Fibroblast of skin of back (primary cell): ENCODE data around the gene CST4.
"Not testable (repeated sequence)": the region's sequence is repeated elsewhere in the genome, so short reads cannot be mapped to it uniquely, and the experiment has no call there.

ENCODE experiments used
- DNase-seq: peaks from one replicate; pipeline ENCODE4 v3.0.0-alpha.2; 2013

Gene CST4

DNA sequence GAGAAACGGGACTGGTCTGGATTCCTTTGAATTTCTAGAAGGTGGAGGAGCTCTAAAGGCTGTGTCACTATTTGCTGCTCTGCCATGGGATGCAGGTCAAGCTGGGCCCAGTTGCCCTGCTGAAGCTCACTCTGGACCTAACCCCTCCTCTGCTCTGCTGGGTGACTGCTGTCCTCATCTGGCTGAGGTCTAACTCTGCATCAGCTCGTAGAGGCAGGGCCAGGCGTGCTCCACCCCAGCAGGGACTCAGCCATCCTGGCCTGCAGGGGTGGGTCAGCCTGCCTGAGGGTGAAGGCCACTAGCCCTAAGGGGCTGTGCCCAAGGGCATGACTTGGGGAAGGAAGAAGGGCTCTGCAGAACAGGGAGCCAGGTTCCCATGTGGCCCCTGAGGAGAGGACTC lies 852 bp downstream of the CST4 start:
- no peak for DNase-seq

DNA sequence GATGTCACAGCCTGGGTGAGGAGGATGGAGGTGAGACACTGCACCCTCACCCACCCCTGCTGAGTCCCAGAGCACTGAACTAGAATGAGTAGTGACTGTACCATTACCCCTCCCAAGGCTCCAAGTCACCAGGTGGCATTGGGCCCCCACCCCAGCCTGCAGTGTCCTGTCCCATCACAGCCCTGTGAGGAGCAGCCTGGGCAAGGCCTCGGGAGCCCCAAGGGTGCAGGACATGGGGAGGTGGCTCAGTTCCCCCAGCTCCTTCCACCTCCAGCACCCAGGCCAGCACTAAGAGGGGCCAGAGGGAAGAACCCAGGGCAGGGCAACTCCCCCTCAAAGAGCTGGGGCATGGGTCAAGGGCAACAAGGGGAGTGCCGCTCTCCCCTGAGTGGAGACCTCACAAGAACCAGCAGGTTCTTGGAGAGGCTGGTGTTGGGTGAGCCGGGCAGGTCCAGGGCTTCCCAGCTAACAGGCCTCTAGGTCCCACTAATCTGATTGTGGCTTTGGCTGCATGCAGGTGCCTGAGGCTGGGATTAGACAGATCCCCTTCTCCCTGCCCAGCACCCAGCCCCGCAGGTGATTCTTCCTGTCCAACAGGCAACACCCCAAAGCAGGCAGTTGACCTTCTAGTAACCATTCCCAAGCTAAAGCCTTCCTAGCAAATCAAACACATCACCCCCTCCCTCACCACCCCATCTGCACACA lies 2.6 kb downstream of the CST4 start:
- DNase-seq: no peak

DNA sequence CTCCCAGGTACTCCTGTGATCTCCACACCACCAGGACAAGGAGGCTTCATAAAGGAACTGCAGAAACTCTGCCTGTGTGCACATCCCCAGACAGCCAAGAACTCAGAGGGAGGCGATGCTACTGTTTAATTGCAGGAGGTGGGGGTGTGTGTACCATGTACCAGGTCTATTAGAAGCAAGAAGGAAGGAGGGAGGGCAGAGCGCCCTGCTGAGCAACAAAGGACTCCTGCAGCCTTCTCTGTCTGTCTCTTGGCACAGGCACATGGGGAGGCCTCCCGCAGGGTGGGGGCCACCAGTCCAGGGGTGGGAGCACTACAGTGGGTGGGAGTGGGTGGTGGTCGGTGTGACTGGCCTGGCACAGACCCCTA lies 3.3 kb downstream of the CST4 start:
- not testable (repeated sequence) for DNase-seq

DNA sequence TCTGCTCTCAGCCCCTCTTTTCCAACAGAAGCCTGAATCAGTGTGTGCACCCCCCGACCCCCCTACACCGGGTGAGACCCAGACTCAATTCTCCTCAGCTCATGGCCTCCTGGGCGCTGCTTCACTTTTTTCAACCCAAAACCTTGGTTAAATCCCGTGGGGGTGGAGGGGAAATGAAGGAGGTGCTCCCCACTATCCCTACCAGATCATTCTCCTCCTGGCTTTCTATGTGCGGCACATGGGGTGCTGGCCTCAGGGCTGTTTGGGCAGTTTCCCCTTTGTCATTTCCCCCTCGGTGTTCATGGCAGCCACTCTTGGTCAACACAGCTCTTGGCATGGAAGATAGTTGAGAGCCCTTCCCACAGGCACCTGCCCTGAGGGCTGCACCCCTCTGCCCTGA lies 4.6 kb downstream of the CST4 start:
- no peak for DNase-seq

DNA sequence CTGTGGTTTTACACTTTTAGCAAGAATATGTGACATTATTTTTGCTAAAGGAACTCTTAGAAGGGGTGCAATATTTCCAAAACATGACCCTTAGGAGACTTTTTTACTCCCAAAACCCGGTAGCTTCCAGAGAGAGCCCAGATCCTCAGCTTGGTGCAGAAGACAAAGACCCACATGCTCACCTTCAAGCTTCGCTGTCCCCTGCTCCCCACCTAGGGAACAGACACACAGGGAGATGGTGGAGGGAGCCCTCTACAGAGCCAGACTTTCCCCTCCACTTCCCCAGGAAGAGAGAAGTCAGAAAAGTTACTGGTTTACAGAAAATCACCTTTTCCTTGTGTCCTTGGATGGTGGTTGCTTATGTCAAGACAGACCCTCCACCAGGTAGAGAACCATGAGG lies 5.0 kb downstream of the CST4 start:
- DNase-seq: no peak

DNA sequence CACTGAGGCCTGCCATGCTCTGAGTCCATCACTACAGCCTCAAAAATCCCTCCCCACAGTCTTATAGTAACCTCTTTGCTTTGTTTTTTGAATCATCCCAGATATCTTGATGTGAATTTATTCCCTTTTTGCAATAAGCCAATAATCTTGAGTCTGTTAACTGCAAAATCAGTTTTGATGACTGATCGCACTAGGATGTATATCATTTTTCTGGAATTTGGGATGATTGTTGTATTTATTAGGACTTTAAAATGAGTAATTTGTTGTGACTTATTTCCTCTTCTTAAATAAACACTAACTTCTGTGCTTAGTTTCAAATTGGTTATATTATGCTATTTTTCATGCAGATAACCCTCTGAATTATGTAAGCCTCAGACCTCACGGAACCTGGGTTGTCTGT lies 5.6 kb downstream of the CST4 start:
- DNase-seq: no peak

DNA sequence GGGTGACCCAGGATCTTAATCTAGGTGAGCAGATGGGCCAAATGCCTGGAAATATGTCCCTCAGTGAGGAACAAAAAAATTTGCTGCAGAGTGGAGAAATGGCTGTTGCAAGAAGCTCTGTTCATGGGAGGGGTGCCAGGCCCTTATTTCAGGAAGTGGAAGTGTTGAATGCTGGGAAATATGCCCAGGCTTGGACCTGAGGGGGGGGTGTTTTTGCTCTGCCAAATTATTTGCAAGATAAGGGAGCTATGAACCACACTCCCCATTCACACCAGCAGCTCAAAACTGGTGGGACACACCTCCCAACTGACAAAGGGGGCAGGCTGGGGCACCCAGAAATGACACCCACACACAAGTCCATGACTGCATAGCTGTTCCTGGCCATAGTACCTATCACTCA lies 8.7 kb downstream of the CST4 start:
- no peak for DNase-seq

DNA sequence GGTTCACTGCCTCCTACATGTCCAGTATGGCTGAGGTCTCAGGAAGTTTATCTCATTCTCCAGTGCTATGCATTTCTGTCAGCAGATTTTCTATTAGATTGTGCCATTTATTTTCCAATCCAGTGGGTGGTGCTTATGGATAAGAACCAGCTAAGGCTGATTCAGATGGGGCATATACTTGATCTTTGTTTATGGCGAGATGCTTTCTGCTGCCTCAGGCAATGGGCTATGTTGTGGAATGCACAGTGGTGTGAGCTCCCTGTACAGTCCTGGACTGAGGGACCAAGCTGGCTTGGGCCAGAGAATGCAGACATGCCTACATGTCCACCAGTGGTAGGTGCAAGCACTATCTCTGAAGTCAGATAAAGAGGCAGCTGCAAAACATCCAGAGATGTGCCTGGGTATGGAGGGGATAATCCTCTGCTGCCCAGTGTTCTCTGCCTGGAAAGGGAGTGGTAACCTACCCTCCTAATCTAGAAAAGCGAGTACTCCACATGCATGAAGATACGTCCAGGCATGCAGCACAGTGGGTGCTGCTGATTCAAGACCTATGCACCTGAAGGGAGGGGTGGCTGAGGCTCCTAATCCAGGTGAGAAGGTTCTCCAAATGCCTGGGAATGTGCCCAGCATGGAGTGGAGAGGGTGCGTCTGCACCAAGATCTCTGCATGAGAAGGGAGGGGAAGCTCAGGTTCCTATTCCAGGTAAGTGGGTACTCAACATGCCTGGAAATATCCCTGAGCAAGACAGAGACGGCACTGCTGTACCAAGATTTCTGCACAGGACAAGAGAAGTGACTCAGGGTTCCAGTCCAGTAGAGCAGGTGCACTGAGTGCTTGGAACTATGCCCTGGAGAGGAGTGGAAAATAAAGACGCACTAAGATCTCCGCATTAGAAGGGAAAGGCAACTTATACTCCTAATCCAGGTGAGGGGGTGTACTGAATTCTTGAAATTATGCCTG lies 9.4 kb downstream of the CST4 start:
- no peak for DNase-seq

DNA sequence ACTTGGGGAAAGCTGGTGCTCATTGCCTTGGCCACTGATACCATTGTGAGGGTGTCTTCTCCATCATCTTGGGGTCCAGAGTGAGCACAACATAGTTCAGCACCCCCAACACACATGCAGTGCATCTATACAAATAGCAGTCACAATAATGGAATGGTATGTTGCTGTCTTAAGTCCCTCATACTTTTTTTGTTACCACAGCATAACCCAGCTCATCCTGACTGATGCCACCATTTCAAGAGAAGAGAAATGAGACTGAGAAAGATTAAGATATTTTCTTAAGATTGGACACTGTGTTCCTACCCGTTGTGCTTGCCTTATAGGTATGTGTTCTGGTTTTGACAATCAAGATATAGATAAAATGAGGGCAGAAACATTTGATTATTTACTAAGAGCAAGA lies 15.6 kb downstream of the CST4 start:
- DNase-seq: no peak

DNA sequence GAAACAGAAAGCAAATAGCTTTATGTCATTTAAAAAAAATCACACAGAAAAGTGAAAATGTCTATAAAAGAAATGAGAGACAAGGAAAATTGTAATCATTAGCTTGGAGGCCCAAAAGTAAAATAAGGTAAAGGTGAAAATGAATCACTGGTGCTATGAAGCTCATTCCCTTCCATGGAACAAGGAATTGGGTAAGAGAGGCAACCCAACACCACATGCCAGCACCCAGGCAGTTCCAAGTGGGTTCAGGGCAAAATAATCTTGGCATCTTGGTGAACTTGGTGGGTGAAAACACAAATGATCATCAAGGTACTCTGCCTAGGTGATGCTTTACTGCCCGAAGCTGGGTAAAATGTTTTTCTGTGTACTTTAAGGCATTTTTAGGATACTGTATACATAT lies 16.7 kb downstream of the CST4 start:
- DNase-seq: no peak

DNA sequence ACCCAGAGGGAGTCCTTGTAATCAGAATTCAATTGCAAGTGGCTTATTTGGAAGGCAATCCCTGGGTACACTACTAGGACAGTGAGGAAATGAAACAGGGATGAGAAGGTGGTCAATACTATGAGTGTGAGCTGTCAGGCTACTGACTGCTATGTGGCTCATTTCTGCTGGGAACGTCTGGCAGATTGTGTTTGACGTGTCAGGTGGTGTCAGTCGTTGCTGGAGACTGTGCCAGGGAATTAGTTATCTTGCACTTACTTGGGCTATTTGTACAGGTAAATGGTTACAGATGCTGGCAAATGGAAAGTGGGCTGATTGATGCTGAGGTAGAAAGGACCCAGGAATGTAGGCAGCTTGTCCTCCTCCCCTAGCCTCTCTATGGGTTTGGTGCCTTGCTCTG lies 17.4 kb downstream of the CST4 start:
- DNase-seq: no peak

DNA sequence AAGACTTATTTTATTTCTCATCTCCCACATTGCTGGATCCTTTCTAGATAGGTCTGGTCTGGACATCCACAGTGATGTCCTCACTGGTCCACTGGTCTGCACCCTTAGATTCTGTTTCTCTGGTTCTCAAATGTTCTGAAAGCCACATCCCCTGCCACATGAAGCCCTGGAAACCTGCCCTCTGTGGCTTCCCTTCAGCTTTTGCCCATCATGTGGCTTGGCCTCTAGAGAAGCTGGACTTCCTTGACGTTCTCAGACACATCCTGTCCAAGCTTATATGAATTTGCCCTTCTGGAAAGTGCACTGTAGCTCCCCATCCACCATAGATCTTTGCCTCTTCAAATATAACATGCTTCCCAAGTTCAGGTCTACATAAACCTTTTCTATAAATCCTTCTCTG lies 18.5 kb downstream of the CST4 start:
- DNase-seq: no peak

DNA sequence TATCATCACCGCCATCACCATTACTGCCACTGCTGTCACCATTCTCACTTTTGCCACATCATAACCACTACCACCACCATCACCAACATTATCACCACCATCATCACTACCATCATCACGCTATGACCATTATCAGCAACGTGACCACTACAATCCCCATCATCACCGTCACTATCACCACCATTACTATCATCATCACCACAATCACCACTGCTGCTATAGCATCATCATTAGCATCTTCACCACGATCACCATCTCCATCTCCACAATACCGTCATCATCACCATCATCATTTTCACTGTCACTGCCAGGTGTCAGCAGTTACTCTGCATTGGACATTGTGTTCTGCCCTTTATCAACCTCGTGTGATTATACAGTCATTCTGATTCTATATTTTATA lies 19.0 kb downstream of the CST4 start:
- DNase-seq: no peak

DNA sequence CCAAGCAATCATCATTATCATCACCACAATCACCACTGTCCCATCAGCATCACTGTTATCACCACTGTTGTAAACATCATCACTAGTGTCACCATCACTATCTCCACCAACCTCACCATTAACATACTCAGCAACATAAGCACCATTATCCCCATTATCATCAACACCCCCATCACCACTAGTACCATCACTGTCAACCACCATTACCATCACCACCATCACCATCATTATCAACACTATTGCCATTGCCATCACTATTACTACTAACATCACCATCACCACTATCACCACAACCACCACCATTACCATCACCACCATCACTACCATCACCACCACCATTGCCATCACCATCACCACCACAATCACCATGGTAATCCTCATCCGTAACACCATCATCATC lies 19.5 kb downstream of the CST4 start:
- DNase-seq: no peak

DNA sequence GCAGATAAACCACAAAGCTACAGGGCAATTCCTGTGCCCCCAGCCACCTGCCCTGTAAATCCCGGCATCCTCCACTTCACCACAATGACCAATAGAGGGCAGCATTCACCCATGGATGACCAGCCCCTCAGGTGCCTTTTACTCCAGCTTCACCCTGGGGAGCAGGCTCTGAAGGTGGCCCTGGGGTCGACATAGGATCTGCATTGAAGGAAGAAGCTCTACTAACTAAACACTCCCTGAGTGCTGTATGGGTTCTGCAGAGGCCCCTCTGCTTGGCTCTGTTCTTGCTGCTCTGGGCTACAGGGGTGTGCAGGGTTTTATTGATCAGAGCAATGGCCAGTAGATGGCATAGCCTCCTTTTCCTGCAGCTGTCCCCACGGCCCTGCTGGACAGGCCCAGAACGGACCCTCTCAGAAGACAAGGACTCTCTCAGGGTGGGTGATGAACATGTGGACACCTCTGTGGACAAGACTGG lies 20.3 kb downstream of the CST4 start:
- DNase-seq: peak; percentile 50

DNA sequence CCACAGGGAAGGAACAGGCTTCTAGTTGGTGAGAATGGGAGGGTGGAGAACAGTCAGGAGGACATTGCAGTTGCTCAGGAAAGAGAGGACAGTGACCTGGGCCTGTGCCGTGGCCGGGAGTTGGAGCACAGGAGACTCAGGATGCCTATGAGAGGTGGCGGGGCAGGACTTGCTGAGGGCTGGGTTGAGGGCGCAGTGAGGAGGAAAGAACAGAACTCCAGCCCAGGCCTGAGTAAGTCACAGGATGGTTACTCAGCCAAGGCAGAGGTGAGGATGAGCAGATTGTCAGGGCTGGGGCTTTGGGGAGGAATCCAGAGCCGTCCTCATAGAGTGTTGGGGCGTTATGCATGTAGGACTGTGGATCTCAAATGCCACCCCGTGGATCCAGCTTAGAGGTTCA lies 21.2 kb downstream of the CST4 start:
- no peak for DNase-seq

DNA sequence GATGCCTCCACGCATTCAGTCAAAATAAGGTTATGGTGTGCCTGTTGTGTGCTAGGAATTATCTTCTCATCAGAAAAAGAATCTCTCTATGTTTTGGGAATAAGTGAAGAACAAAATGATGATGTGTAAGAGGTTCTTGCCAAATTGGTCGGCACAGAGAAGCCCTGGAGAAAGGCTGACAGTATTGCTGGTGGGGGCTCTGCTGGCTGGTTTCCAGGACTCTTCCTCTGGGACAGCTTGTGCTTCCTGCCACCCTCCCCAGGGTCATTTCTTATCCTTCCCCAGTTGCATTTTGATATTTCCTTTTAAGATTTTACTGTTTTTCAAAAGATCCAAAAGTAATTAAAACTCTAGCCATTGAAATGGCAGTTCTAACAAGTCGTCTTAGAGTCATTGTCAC lies 22.1 kb downstream of the CST4 start:
- no peak for DNase-seq

DNA sequence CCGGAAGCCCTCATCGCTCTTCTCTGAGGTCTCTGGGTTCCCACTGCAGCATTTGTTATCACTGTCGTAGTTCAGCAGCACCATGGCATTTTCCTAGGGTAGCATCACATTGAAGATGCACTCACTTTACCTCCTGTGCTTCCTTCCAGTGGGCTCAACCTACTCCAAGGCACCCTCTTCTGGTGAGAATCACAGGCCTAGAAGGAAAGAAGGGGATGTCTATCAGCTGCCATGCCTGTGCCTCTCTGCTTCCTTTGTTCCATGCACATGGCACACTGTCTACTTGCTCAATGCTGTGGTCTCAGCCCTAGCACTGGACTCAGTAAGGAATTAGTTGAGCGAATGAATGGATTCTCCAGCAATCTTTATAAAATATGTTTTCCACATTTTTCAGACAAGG lies 22.6 kb downstream of the CST4 start:
- no peak for DNase-seq

DNA sequence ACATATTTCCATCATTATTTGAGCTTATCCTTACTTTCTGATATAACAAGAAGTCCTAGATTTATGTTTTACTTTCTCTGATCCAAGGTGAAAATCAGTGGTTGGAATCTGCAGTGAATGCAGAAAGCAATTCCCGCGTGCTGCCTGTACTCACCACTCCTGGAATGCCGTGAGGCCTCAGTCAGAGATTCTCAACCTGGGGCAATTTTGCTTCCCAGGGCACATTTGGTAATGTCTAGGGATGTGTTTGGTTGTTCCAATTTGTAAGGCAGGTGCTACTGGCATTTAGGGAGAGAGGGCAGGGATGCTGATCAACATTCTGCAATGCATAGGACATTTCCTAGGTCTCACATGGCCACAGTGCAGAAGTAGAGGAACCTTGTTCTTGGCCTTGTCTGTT lies 23.9 kb downstream of the CST4 start:
- DNase-seq: no peak

DNA sequence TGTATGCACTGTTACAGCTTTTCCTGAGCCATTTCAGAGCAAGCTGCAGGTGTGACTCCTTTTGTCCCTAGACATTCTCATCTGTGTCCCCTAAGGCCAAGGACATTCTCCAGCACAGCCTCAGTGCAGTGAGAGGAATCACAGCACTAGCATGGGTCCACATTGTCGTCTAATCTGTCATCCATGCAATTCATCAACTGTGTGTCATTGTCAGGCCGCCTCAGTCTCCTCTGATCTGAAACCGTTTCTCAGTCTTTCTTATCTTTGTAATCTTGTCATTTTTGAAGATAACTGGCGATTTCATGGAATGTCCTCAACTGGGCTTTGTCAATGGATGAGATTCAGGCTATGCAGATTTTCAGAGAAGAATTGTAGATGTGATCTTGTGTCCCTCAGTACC lies 24.8 kb downstream of the CST4 start:
- DNase-seq: not testable (repeated sequence)

DNA sequence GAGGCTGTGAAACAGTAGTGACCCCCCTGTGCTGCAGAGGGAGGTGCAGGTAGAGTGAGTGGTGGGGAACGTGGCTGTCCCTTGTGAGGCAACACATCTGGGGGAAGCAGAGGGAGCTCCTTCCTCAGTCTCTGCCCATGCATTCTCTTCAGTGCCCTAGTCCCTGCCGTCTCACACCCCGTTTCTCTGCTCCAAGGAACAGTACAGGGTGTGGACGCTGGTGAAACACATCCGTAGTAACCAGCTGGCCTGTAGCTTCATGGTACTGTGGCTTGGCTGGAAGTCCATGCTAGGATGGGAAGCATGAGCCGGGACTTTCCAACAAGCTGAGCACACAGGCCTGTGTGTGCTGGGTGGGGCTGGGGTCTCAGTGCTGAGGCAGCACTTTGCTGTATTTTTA lies 25.7 kb downstream of the CST4 start:
- no peak for DNase-seq

DNA sequence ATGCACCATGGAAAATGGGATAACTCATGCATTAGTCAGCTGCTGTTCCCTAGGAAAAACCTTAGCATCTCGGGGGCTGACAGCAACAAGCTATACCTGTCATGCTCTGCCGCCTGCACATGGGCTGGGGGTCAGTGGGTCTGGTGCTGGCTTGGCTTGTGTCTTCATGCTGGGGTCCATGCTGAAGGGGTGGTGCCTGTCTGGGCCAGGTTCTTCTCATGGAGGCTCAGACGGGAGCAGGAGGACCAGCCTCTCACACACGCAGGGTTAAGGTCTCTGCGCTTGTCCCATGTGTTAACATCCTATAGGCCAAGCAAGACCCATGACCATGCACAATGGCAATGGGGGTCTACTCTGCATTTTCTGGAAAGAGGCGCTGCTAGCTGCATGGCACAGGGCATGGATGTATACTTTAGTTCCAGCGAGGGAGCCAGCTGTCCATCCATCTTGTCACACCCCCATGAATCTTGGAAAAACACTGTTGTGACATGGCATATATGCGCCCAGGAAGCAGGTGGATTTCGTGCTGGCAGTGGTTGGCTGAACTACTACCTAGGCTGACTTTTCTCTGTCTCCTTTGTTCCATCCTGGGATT lies 26.5 kb downstream of the CST4 start:
- no peak for DNase-seq

DNA sequence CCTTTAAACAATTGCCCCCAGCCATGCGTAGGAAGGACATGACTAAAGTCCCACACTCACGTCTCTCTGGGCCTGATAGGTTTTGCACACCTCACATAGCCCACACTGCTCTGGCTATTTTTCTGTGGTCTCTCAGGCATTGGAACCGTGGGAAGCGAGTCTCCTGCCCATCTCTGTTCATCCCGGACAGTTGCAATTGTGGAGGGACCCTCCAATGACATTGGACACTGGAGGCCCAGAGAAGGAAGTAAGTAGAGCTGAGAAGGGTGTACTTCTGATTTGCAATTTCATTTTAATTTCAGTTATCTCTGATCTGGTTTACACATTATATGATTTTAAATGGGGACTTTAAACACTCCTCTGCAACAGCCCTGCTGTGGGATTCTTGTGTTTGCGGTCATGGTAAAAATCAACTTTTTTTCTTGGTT lies 27.8 kb downstream of the CST4 start:
- DNase-seq: no peak
